HUES48 (cell line): ENCODE results near the gene REV1.

ENCODE experiments used
- H3K27ac ChIP-seq: one replicate; pipeline ENCODE4 v1.7.0; 2013; ENCODE audit warnings: low read depth, low read length, inconsistent platforms
- H3K27me3 ChIP-seq: 2 replicates; pipeline ENCODE4 v1.6.1; 2013; ENCODE audit warnings: mild to moderate bottlenecking, low read length; ENCODE audit not compliant: control insufficient read depth, insufficient read depth
- H3K36me3 ChIP-seq: 2 replicates; pipeline ENCODE4 v1.6.1; 2013; ENCODE audit warnings: low read length; ENCODE audit not compliant: control insufficient read depth, insufficient read depth
- H3K4me1 ChIP-seq: 2 replicates; pipeline ENCODE4 v1.6.1; 2013; ENCODE audit warnings: mild to moderate bottlenecking, low read length; ENCODE audit not compliant: control insufficient read depth, insufficient read depth
- H3K4me3 ChIP-seq: 2 replicates; pipeline ENCODE4 v1.5.1; 2013; ENCODE audit warnings: mild to moderate bottlenecking, low read depth, low read length
- H3K9ac ChIP-seq: 2 replicates; pipeline ENCODE4 v1.6.1; 2013; ENCODE audit warnings: mild to moderate bottlenecking, low read depth, low read length, moderate library complexity
- H3K9me3 ChIP-seq: 2 replicates; pipeline ENCODE4 v1.6.1; 2013; ENCODE audit warnings: low read length; ENCODE audit not compliant: control insufficient read depth, insufficient read depth

REV1 gene

GRCh38 chr2:99403524-99403923, 86.3 kb downstream of the REV1 start:
- peaks cover 91% of the 10 kb centered on the region for H3K36me3 ChIP-seq
- H3K9me3 ChIP-seq = no peaks in the 10 kb centered on the region
- H3K27me3 ChIP-seq = no peaks in the 10 kb centered on the region
- peak overlapping the region; percentile 60 for H3K27ac ChIP-seq
- H3K4me3 ChIP-seq = no peak overlapping the region
- peaks cover 19% of the 10 kb centered on the region for H3K4me1 ChIP-seq
- H3K9ac ChIP-seq = no peak overlapping the region

- H3K36me3 ChIP-seq = peaks cover 91% of the 10 kb centered on the region
Measured at GRCh38 chr2:99403084-99403483, 86.7 kb downstream of the REV1 start.

GRCh38 chr2:99401841-99402240, 88.0 kb downstream of the REV1 start:
- Histone ChIP-seq H3K36me3 (peaks cover 95% of the 10 kb centered on the region), H3K9ac (no peak overlapping the region), H3K4me3 (no peak overlapping the region), H3K9me3 (no peaks in the 10 kb centered on the region), H3K4me1 (peaks cover 24% of the 10 kb centered on the region), H3K27ac (peak overlapping the region; percentile 60), H3K27me3 (no peaks in the 10 kb centered on the region)

More at GRCh38 chr2:99403084-99403483, 86.7 kb downstream of the REV1 start:
- no peak overlapping the region for H3K9ac ChIP-seq
- H3K4me3 ChIP-seq = no peak overlapping the region
- H3K9me3 ChIP-seq = no peaks in the 10 kb centered on the region
- H3K27me3 ChIP-seq = no peaks in the 10 kb centered on the region
- H3K4me1 ChIP-seq = peaks cover 19% of the 10 kb centered on the region
- peak overlapping the region; percentile 60 for H3K27ac ChIP-seq

- Histone ChIP-seq H3K4me1 (peaks cover 24% of the 10 kb centered on the region), H3K36me3 (peaks cover 98% of the 10 kb centered on the region), H3K27me3 (no peaks in the 10 kb centered on the region), H3K9ac (no peak overlapping the region), H3K27ac (no peak overlapping the region), H3K9me3 (no peaks in the 10 kb centered on the region), H3K4me3 (no peak overlapping the region)
Measured at GRCh38 chr2:99399795-99400194, 90.0 kb downstream of the REV1 start.

- no peaks in the 10 kb centered on the region for H3K9me3 ChIP-seq
- no peak overlapping the region for H3K9ac ChIP-seq
- H3K4me1 ChIP-seq = peaks cover 21% of the 10 kb centered on the region
- H3K4me3 ChIP-seq = no peak overlapping the region
- no peaks in the 10 kb centered on the region for H3K27me3 ChIP-seq
- H3K36me3 ChIP-seq = peaks cover 98% of the 10 kb centered on the region
- no peak overlapping the region for H3K27ac ChIP-seq
Measured at GRCh38 chr2:99399063-99399462, 90.8 kb downstream of the REV1 start.

- peaks cover 15% of the 10 kb centered on the region for H3K4me1 ChIP-seq
- peaks cover 98% of the 10 kb centered on the region for H3K36me3 ChIP-seq
- H3K9me3 ChIP-seq = no peaks in the 10 kb centered on the region
- no peak overlapping the region for H3K4me3 ChIP-seq
- no peak overlapping the region for H3K27ac ChIP-seq
- no peak overlapping the region for H3K9ac ChIP-seq
- H3K27me3 ChIP-seq = no peaks in the 10 kb centered on the region
Measured at GRCh38 chr2:99398303-99398702, 91.5 kb downstream of the REV1 start.

GRCh38 chr2:99397266-99397920, 92.4 kb downstream of the REV1 start:
- Histone ChIP-seq H3K9me3 (no peaks in the 10 kb centered on the region), H3K4me1 (peaks cover 6% of the 10 kb centered on the region; the same call in 1 of the 2 replicates), H3K27ac (no peak overlapping the region), H3K36me3 (peaks cover 98% of the 10 kb centered on the region), H3K27me3 (no peaks in the 10 kb centered on the region), H3K9ac (no peak overlapping the region), H3K4me3 (no peak overlapping the region)

GRCh38 chr2:99395589-99396130, 94.2 kb downstream of the REV1 start:
- Histone ChIP-seq H3K4me3 (no peak overlapping the region), H3K36me3 (peaks cover 99% of the 10 kb centered on the region), H3K9ac (no peak overlapping the region), H3K9me3 (no peaks in the 10 kb centered on the region), H3K4me1 (peaks cover 6% of the 10 kb centered on the region; the same call in 1 of the 2 replicates), H3K27ac (no peak overlapping the region), H3K27me3 (no peaks in the 10 kb centered on the region)

- no peaks in the 10 kb centered on the region for H3K27me3 ChIP-seq
- H3K9me3 ChIP-seq = no peaks in the 10 kb centered on the region
- H3K27ac ChIP-seq = no peak overlapping the region
- no peaks in the 10 kb centered on the region for H3K4me1 ChIP-seq
- no peak overlapping the region for H3K4me3 ChIP-seq
- H3K36me3 ChIP-seq = peaks cover 66% of the 10 kb centered on the region
- no peak overlapping the region for H3K9ac ChIP-seq
Measured at GRCh38 chr2:99389946-99390345, 99.9 kb downstream of the REV1 start.

- Histone ChIP-seq H3K27ac (no peak overlapping the region), H3K36me3 (peaks cover 65% of the 10 kb centered on the region)
Measured at GRCh38 chr2:99389371-99389770, 100.4 kb downstream of the REV1 start.

GRCh38 chr2:99388892-99389291, 100.9 kb downstream of the REV1 start:
- no peaks in the 10 kb centered on the region for H3K27me3 ChIP-seq
- no peak overlapping the region for H3K27ac ChIP-seq
- no peaks in the 10 kb centered on the region for H3K4me1 ChIP-seq
- H3K9me3 ChIP-seq = no peaks in the 10 kb centered on the region
- H3K4me3 ChIP-seq = no peak overlapping the region
- no peak overlapping the region for H3K9ac ChIP-seq
- H3K36me3 ChIP-seq = peaks cover 64% of the 10 kb centered on the region

More at GRCh38 chr2:99389371-99389770, 100.4 kb downstream of the REV1 start:
- Histone ChIP-seq H3K4me3 (no peak overlapping the region), H3K27me3 (no peaks in the 10 kb centered on the region), H3K9ac (no peak overlapping the region), H3K9me3 (no peaks in the 10 kb centered on the region), H3K4me1 (no peaks in the 10 kb centered on the region)
